NCI-H187 (cell line): ENCODE results near the gene MDC1.

Source experiments
- DNase-seq, 2 experiments: peaks; one replicate each; lab custom pipeline; 2025; lab: John Stamatoyannopoulos, UW

MDC1 gene

DNA sequence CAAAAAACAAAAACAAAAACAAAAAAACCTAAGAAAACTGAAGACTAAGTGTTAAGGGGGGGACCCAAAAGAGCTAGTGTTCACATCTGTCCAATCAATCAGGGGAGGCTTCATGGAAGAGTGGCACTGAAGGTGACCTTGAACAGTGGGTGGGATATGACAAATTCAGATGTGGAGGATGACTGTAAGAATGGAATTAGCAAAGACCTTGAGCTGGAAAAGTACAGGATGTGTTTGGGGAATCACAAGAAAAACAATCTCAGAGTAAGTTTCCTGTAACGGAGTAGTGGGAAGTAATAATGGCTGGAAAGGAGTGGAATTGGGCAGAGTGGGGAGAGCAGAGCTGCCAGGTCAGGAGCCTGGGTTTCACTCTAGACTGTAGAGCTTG is 30.2 kb upstream of the MDC1 start:
- DNase-seq = no peak

DNA sequence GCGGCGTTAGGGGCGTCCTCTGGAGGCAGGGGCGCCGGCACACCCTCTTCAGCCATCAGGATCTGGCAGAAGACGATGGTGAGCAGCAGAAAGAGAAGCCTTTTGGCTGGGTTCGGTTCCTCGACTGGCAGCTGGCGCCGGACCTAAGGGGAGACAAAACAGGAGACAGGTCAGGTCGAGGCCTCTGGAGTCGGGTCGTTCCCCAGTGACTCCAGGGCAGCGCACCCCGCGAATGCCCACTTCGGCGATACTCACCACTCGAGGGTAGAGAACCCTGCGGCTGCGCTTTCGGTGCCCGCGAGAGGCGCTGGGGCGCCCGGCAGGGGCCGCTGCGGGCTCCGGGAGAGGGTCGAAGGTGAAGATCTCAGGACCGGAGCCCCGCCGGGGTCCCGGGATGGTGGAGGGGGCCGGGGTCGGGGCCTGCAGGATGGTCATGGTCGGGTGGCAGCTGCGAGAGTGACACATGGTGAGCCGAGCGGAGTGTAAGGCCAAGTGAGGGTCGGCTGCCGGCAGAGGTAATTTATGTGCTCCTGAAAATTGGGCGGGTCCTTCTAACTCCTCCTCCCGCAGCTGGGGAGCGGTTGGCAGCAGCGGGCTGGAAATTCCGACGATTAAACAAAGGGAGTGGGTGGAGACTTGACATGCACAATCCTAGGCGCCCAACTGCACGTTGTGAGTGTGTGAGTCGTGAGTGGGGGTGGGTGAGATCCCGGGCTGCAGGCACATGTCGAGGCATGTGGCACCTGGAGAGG is 27.1 kb upstream of the MDC1 start, which contains the start of gene IER3:
Gene IER3 (minus strand): TSS at position 494 of the 752 bp plus-strand sequence. CDS start 29 bp downstream, at position 465.
- DNase-seq = peak; percentile 22 to 48

DNA sequence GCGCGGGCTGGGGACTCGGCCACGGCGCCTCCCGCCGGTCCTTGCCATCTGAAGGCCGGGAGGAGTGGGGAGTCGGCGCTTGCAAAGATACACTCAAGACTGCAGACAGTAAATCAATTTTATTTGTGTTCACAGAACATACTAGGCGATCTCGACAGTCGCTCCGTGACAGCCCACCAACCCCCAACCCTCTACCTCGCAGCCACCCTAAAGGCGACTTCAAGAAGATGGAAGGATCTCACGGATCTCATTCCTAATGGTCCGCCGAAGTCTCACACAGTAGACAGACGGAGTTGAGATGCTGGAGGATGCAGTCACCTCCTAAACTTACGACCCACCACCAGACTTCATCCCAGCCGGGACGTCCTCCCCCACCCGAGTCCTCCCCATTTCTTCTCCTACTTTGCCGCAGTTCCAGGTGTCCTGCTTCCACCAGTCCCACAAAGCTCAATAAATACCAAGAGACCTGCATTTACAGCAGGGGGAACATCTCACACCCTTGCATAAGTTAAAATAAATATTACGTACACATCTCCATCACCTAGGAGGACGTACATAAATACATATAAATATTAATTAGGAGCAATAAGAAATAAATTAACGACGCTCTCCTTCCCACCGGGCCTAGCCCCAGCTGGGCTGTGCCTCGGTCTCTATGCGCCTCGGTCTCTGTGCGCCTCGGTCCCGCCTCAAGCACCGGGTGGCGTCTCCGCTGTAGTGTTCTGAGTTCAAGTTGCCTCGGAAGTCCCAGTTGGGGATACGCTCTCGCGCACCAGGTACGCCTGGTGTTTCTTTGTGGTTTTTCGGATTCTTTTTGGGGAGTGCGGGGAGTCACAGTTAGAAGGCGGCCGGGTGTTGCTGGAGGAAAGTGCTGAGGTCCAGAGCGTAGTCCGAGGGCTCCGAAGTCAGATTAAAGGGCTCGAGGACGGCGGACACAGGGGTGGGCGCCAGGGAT is 26.3 kb upstream of the MDC1 start:
- DNase-seq = no peak

DNA sequence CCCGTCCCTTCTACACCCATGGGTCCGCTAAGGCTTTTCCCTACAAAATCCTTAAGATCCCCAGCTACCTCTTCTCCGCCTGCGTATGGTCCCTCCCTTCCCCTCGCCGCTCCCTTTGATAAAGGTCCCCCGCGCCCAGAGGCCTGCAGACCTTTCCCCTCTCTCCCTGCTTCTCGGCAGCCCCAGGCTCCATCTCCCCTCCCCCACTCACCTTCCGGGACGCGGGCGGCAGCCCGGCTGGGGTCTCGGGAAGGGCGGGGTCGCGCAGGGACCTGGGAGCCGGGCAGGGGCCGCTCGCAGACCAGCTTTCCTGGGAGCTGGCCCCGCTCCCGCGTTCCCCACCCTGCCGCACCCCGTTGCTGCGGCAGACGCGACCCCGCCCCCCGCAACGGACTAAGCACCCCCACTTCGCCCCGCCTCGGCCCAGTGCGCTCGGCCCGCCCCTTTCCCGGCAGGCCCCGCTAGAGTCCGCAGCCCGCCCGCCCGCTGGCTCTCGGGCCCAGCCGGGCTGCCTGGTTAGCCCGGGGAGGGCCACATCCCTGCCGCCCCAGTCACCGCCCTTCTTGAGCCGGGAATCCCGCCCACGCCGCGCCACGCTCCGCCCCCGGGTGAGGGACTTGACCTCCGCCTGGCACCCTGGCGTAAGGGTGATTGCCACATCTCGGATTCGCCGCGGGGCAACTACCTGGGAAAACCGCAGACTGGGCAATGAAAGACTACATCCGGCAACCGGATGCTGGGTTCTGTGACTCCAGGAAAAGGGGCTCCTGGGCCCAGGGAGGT is 25.4 kb upstream of the MDC1 start, which contains the start of gene FLOT1:
Gene FLOT1 (minus strand): TSS at position 372 of the 783 bp plus-strand sequence. CDS start 498 bp downstream, outside the sequence.
- DNase-seq = peak; percentile 30 to 72

DNA sequence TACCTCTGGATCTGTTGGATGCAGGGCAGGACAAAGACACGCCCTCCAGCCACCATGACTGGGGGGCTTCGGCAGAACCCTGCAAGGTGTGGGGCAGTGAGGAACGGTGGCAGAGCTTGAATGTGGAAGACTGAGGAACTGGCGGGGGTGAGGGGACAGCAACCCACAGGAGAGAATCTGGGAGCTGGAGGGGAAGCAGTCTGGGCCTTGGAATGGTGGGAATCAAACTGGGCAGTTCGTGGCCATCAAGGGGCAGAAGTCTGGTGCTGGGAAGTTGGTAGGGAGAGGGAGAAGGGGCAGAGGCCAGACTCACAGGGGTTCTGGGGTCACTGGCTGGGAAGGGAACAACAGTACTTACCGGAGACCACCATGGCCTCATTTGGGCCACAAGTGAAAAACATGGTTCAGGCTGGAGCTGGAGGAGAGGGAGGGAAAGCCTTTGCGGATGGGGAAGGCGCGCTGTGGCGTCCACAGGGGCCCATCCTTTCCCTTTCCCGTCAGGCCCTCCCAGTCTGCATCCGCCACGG is 24.8 kb upstream of the MDC1 start:
- DNase-seq = no peak

DNA sequence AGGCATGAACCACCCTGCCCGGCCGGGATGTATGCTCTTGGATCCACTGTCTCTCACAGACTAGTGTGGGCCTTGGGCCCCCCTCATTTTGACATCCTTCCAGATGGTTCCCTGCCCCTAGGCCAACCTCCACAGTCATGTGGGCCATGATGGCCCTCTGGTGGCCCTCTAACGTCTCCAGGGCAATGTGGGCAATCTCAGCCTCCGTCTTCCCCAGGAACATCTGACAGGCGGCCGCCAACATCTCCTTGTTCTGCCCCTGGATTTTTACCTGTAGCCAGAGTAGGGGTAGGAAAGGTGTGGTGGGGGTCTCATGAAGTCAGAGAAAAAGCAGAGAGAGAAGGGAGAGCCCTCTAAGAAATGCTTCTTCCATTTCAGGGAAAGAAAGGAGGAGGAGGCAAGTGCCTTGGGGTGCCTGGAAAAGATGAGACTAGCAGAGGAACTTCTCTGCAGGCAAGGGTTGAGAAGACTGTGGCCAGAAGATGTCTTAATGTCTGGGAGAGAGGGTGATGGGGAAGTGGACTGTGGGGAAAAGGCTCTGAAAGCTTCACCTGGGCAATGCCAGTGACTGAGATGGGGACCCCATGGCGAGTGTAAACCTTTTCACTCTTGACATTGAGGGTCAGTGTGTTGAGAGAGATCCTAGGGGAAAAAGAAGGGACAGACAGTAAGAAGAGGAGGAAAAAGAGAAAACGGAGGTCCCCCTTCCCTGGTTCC is 24.1 kb upstream of the MDC1 start:
- no peak for DNase-seq

DNA sequence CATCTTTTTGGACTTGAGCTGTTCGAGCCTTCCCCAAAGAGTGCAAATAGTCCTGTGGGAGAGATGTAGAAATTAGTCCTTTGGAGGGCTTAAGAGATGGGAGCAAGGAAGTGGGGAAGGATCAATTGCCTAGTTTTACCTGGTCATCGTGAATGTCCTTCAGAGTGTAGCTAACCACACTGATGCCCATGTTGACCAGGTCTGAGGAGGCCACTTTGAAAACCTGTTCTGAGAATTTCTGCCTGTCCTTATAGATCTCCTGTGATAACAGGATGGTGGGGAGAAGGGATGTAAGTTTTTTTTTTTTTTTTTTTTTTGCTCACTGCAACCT is 23.4 kb upstream of the MDC1 start:
- DNase-seq = no peak

DNA sequence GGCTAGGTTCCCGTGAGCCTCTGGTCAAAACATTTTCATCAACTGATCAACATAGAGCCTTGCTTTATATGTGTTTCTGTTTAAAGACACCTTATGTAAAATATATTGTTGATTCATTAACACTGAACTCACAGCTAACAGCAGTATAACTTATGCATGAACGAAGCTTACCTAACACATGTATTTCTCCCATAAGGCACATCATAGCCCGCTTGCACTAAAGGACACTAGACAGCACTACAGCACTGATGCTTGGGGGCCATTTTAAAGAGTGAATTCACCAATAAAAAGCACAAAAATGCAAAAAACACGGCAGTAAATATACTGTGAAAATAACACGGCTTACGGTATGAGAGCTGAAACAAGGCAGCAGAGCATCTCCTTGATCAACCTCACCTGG is 21.5 kb upstream of the MDC1 start:
- DNase-seq = no peak

DNA sequence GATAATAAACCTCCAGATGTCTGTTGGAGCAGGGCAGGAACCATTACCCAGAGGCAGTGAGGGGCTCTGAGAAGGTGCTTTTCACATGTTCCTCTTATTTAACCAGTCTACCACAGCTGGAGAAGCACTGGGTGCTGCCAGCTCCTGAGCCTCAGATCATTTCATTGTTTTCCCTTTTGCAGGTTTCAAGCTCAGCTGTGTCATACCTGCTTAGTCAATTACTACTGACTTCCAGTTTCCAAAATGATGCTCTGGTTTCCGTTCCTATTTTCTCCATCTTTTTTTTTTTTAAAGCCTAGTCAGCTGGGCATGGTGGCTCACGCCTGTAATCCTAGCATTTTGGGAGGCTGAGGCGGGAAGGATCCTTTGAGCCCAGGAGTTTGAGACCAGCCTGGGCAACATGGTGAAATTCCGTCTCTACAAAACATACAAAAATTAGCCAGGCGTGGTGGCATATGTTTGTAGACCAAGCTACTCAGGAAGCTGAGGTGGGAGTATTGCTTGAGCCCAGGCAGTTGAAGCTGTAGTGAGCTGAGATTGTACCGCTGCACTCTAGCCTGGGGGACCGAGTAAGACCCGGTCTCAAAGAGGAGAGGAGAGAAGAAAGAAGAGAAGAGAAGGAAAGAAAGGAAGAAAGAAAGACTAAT is 18.7 kb upstream of the MDC1 start:
- no peak for DNase-seq

DNA sequence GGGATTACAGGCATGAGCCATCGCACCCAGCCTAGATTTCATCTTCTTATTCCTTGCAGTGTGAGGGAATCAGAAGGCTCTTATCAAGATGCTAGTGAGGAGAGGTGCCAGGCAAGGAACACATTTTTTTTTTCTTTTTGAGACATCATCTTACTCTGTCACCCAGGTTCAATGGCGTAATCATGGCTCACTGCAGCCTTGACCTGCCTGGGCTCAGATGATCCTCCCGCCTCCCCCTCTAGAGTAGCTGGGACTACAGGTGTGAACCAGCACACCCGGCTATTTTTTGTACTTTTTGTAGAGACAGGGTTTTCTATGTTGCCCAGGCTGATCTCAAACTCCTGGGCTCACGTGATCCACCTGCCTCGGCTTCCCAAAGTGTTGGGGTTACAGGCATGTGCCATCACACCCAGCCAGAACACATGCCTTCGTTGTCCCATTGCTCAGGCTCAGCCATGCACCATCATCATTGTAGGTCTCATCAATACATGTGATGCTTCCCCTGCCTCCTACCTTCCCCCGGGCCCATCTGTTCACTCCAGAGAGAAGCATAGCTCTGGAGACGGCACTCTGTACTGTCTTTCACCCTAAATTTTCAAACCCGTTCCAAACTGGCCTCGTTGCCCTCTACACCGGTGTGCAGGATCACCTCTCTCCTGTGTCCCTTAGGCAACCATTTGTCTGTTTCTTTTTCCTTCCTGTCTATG is 15.3 kb upstream of the MDC1 start:
- DNase-seq = no peak

DNA sequence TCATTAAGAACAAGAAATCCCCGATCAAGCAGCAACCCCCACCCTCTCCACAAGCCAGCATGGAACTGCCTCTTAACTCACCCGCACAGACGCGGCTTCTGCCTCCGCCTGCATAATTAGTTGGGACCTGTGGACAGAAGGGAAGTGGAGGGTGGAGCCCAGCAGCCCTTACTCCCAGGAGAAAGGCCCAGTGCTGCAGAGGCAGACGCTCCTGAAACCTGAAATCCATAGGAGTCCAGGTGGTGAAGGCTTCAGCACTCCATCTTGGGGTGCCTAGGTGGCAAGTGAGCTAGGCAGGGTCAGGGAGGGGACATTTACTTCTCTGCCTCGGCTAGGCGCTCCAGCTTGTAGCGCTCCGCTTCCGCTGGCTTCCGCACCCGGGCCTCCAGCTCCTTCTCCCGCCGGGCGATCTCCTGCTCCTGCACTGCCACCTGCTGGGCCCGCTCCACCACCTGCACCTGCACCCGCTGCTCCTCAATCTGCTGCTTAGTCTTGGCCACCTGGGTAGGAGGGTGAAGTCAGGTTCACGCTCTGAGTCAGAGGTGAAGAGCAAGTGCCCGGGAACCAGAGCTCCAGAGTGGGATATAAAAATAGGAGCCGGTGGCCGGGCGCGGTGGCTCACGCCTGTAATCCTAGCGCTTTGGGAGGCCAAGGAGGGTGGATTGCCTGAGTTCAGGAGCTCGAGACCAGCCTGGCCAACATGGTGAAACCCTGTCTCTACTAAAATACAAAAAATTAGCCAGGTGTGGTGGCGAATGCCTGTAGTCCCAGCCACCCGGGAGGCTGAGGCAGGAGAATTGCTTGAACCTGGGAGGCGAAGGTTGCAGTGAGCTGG is 13.7 kb upstream of the MDC1 start:
- DNase-seq = peak; percentile 66 to 72

DNA sequence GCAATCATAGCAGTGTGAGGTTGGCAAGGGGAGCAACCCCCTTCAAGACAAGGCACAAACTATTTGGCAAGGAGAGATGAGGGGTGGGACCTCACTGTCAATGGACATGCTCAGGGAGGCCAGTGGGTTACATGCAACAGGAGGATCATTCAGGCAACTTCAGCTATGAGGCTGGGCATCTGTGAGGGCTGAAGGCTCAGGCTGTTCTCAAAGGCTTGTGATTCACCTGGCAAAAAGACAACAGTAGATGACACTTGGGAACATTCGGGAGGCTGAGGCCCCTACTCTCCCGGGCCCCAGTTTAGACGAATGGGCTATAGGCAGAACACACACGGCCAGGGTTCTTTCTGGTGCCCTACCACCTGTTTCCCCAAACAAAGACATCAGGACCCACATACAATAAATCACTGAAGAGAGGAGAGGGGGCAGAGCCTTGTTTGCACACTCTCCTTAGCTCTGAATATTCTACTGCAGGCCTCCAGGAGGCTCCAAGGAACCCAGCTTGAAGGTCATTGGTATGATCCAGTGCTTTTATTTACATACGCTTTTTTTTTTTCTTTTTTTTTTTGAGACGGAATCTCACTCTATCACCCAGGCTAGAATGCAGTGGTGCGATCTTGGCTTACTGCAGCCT is 11.0 kb upstream of the MDC1 start:
- no peak for DNase-seq

DNA sequence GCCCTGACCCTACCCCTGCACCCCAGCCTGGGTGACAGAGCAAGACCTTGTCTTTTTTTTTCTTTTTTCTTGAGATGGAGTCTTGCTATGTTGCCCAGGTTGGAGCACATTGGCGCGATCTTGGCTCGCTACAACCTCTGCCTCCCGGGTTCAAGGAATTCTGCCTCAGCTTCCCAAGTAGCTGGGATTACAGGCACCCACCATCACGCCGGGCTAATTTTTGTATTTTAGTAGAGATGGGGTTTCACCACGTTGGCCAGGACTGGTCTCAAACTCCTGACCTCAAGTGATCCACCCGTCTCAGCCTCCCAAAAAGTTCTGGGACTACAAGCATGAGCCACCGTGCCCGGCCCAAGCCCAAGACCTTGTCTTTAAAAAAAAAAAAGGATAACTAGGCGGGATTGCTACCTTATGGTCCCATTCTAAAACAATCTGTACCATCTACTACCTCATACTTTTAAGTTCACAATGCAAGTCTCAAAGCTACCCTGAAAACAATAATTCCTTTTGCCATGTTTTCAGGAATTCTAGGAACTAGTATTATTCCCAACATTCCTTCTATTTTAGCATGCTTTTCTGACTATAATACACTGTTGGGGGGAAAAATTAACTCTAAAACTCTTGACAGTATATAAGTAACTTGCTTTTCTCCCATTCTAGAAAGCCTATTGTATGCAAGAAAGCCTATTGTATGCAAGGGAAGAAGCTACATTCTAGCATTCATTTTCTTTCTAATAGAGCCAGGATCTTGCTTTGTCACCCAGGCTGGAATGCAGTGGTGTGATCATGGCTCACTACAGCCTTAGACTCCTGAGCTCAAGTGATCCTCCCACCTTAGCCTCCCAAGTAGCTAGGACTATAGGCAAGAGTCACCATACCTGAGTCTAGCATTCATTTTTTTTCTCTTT is 9.7 kb upstream of the MDC1 start:
- DNase-seq = no peak

DNA sequence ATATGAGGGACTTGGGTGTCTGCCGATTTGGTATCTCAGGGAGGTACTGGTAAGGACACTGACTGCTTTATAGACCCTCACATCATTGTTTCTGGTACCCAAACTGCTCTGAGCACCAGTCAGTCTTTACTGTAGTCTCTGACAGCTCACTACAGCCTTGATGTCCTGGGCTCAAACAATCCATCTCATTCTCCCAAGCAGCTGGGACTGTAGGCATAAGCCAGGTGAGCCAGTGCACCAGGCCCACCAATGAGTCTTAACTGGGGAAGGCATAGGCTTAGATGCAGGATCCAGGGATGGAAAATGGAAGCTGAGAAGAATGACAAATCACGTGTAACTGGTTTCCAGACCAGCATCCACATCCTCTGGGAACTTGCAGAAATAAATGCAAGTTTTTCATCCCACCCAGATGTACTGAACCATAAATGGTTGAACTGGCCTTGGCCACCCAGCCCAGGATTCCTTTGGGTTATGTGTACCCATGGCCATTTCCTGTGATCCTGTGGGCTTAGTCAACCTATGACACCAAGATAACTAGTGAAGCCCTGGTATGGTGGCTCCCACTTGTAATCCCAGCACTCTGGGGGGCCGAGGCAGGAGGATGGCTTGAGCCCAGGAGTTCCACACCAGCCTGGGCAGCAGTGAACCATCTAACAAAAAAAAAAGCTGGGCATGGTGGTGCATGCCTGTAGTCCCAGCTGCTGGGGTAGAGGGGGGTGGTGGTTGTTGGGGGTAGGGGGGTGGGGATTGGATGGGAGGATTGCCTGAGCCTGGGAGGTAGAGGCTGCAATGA is 8.8 kb upstream of the MDC1 start:
- DNase-seq = no peak

DNA sequence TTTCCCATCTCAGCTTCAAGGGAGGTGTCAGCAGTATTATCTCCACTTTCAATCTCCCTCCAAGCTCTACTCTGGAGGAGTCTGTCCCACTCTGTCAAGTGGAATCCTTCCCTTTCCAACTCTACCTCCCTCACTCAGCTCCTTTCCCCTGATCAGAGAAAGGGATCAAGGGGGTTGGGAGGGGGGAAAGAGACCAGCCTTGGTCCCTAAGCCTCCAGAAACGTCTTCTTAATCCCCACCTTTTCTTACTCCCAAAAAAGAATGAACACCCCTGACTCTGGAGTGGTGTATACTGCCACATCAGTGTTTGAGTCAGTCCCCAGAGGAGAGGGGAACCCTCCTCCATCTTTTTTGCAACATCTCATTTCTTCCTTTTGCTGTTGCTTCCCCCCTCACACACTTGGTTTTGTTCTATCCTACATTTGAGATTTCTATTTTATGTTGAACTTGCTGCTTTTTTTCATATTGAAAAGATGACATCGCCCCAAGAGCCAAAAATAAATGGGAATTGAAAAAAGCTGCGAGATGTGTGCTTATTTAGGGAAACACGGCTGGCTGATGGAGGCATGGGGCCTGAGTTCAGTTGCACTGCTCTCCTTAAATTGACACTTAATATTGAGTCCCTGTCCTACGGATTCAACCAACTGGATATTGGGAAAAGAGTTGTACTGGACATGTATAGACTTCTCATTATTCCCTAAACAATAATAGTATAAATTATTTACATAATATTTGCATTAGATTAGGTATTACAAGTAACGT is 8.0 kb upstream of the MDC1 start:
- no peak for DNase-seq
